Measurements from ENCODE around the gene DNAJC17. TPM values are rescaled to one million over a fixed set of nuclear protein-coding genes. Genes with fewer than 3 reads are reported as not detected.

Gene DNAJC17
- total RNA-seq, 4 donors from 2014 or later, result 7.8 to 20.5 (median 17.8) TPM

DNA sequence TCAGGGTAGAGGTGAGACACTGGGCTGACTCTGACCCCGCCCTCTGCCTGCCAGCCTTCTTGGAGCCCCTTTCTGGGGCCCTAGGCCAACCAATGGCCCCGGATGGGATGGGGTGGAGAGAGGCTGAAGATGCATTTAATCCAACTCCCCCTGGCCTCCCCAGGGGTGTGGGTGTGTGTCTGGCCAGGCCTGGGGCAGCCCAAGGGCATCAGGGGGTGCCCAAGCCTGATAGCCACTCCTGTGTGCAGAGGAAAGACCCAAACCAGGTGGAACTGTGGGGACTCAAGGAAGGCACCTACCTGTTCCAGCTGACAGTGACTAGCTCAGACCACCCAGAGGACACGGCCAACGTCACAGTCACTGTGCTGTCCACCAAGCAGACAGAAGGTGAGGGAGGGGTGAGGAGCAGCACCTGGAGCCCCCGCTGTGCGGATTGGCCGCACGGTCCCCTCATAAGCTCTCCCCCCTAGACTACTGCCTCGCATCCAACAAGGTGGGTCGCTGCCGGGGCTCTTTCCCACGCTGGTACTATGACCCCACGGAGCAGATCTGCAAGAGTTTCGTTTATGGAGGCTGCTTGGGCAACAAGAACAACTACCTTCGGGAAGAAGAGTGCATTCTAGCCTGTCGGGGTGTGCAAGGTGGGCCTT lies 46.1 kb upstream of the DNAJC17 start:
- peaks cover 25% of the 10 kb centered on the region for H3K27me3 ChIP-seq
- WGBS, 2 donors (ENCODE audit: low coverage in 1 of 2), result 88% methylated on average over 8 of the region's 16 CpGs; no CpG with 5 or more reads in 1 of the 2 donors
- no peak overlapping the region for H3K4me3 ChIP-seq
- ATAC-seq, result no peak
- H3K9me3 ChIP-seq, result no peaks in the 10 kb centered on the region
- TF ChIP-seq POLR2A (IDR thresholded peaks at IDR 0.05) (no peak), EP300 (IDR thresholded peaks at IDR 0.05) (no peak), CTCF (IDR thresholded peaks at IDR 0.05) (no peak), POLR2AphosphoS5 (IDR thresholded peaks at IDR 0.05) (no peak)
- H3K27ac ChIP-seq, result no peak overlapping the region
- no peaks in the 10 kb centered on the region for H3K36me3 ChIP-seq
- H3K4me1 ChIP-seq, result peaks cover 0 to 9% (median 0%) of the 10 kb centered on the region in 3 donors

- no peak overlapping the region for H3K4me3 ChIP-seq
- H3K27me3 ChIP-seq, result peaks cover 22% of the 10 kb centered on the region
- no peak for ATAC-seq
- peaks cover 0 to 4% (median 0%) of the 10 kb centered on the region in 3 donors for H3K4me1 ChIP-seq
- no peaks in the 10 kb centered on the region for H3K36me3 ChIP-seq
- H3K9me3 ChIP-seq, result no peaks in the 10 kb centered on the region
- 84 to 100% methylated on average over 2 to 5 of the region's 5 CpGs for WGBS, 2 donors (ENCODE audit: low coverage in 1 of 2)
- no peak for TF ChIP-seq POLR2A (IDR thresholded peaks at IDR 0.05)
- TF ChIP-seq POLR2AphosphoS5 (IDR thresholded peaks at IDR 0.05), result no peak
- TF ChIP-seq EP300 (IDR thresholded peaks at IDR 0.05), result no peak
- no peak for TF ChIP-seq CTCF (IDR thresholded peaks at IDR 0.05)
- H3K27ac ChIP-seq, result no peak overlapping the region
Observed at GRCh38 chr15:40852529-40852928, 45.3 kb upstream of the DNAJC17 start.

DNA sequence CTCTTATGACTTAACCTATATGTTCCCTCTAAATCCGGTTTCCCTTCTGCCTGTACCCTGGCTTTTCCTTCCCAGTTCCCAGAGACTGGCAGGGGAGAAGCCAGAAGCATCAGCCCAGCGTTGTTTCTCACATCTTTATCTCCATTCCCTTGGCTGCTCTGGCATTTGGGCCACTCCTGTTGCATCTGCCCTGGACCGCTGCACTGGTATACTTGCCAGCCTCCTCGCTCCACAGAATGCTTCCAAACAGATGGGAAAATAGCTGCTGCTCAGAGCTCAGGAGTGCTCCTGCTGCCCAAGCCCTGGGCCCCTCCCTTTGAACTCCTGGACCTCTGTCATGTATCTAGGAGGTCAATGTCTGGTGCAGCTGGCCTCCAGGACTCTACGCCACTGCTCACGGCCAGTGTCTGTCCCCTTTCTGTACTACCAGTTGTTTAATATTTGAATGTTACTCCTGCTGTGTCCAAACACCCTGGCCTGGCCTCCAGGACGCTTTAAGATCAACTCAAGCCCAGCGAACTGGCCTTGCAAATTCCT lies 43.4 kb upstream of the DNAJC17 start:
- no peak for ATAC-seq
- WGBS, 2 donors (ENCODE audit: low coverage in 1 of 2), result 65 to 100% methylated on average over 3 to 7 of the region's 8 CpGs

DNA sequence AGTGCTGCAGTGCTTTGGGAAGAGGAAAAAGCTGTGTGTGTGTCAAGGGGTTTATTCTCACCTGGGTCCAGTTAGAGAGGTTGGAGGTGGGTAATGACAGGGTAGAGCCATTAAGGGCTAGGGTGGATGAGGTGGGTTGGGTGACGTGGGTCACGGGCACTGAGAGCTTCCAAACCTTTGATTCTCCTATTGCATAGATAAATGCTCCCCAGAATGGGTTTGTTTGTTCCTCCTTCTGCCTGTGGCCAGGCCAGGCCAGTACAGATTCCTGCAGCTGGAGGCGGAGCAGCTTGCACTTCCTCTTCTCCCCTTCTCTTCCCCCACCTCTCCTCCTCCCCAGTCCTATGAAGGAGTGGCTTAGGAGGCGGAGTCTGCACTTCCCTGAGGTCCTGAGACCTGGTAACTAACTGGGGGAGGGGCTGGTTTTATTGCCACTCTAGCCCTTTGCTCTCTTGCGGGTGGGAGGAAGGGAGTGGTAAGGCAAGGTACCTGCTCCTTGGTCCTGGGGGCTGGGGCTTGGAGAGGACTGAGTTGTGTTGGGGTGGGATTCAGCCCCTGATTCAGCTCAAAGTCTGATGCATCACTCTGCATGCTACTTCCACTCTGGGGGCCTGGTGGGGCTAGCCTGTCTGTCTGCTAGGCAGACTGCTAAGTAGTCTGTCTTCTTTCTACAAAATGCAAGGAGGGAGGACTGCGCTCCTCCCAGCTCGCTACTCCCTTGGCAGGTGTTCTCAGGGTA lies 40.1 kb upstream of the DNAJC17 start:
- H3K4me3 ChIP-seq, result no peak overlapping the region
- H3K27me3 ChIP-seq, result peaks cover 51% of the 10 kb centered on the region
- no peaks in the 10 kb centered on the region for H3K9me3 ChIP-seq
- ATAC-seq, result peak; percentile 33
- H3K27ac ChIP-seq, result no peak overlapping the region
- no peaks in the 10 kb centered on the region for H3K36me3 ChIP-seq
- peaks cover 4 to 20% (median 11%) of the 10 kb centered on the region in 3 donors for H3K4me1 ChIP-seq
- WGBS, 2 donors (ENCODE audit: low coverage in 1 of 2), result 50 to 90% methylated on average over 1 to 4 of the region's 7 CpGs
- TF ChIP-seq CTCF (IDR thresholded peaks at IDR 0.05), result no peak
- no peak for TF ChIP-seq EP300 (IDR thresholded peaks at IDR 0.05)
- no peak for TF ChIP-seq POLR2AphosphoS5 (IDR thresholded peaks at IDR 0.05)
- TF ChIP-seq POLR2A (IDR thresholded peaks at IDR 0.05), result no peak

More for the DNA sequence above, 43.4 kb upstream of the DNAJC17 start:
- Histone ChIP-seq H3K27me3 (peaks cover 31% of the 10 kb centered on the region), H3K4me3 (no peak overlapping the region), H3K9me3 (no peaks in the 10 kb centered on the region), H3K36me3 (no peaks in the 10 kb centered on the region), H3K27ac (no peak overlapping the region), H3K4me1 (no peaks in the 10 kb centered on the region)
- no peak for TF ChIP-seq POLR2AphosphoS5 (IDR thresholded peaks at IDR 0.05)
- TF ChIP-seq POLR2A (IDR thresholded peaks at IDR 0.05), result no peak
- no peak for TF ChIP-seq EP300 (IDR thresholded peaks at IDR 0.05)
- TF ChIP-seq CTCF (IDR thresholded peaks at IDR 0.05), result no peak

Measured in gastroesophageal sphincter (tissue), 4 donors.